Gastroesophageal sphincter (tissue), 4 donors: ENCODE measurements around the gene GTF3C4. TPM values are rescaled to one million over a fixed set of nuclear protein-coding genes. Genes with fewer than 3 reads are reported as not detected.

Source experiments
- ATAC-seq: fragments of 150-250 bp; one replicate; pipeline ENCODE4 v1.9.1; 2016; ENCODE audit warnings: mild to moderate bottlenecking, moderate library complexity
- H3K27ac ChIP-seq, 4 donors: fragments of 200-600 bp; sonication (generic) in 3 of 4; 1 replicate in 3 of 4; 2 replicates in 1 of 4; pipeline ENCODE4 v1.5.1; 2016 to 2019
- H3K27me3 ChIP-seq: fragments of 200-600 bp; sonication (generic); one replicate; pipeline ENCODE4 v1.5.1; 2019
- H3K36me3 ChIP-seq, 2 donors: fragments of 200-600 bp; sonication (generic); one replicate each; pipeline ENCODE4 v1.5.1; 2019; ENCODE audit warnings: control low read depth in 1 of 2
- H3K4me1 ChIP-seq, 3 donors: fragments of 200-600 bp; sonication (generic); 1 replicate in 2 of 3; 2 replicates in 1 of 3; pipeline ENCODE4 v1.5.1; 2016 to 2019; ENCODE audit warnings: control low read depth in 2 of 3
- H3K4me3 ChIP-seq, 2 donors: fragments of 200-600 bp; sonication (generic); one replicate each; pipeline ENCODE4 v1.5.1; 2019; ENCODE audit warnings: mild to moderate bottlenecking in 1 of 2, moderate library complexity in 1 of 2
- H3K9me3 ChIP-seq, 3 donors: fragments of 200-600 bp; sonication (generic); one replicate each; pipeline ENCODE4 v1.5.1; 2017 to 2019; ENCODE audit warnings: control low read depth in 2 of 3
- EP300 ChIP-seq: sonication (generic); formaldehyde crosslinking; IDR thresholded peaks from one replicate; pipeline ENCODE4 v1.6.1; 2017; ENCODE audit warnings: antibody characterized with exemption, mild to moderate bottlenecking
- POLR2A ChIP-seq, 2 donors: fragments of 450-650 bp; IDR thresholded peaks; one replicate each; pipeline ENCODE4 v1.6.1; 2017; ENCODE audit warnings: antibody characterized with exemption in 2 of 2, mild to moderate bottlenecking in 2 of 2, moderate library complexity in 1 of 2
- POLR2AphosphoS5 ChIP-seq: sonication (generic); formaldehyde crosslinking; IDR thresholded peaks from one replicate; pipeline ENCODE4 v1.6.1; 2017; ENCODE audit warnings: antibody characterized with exemption
- WGBS, 2 donors: methylation state at CpG; one replicate each; pipeline ENCODE4 v1.1.5; 2018; ENCODE audit warnings: low coverage in 1 of 2; 5-methylcytosine and 5-hydroxymethylcytosine counted together
- total RNA-seq, 4 donors: library from RNA; depleted of rRNA; stranded (reverse); fragments of >200 nt; gene quantifications; one replicate each; pipeline ENCODE4 v1.1.0, GENCODE V29; 2016
- TF ChIP-seq, protein P1 (sequence below), 4 experiments: fragments of 200-600 bp in 2 of 4; fragments of 450-650 bp in 2 of 4; sonication (generic) in 1 of 4; IDR thresholded peaks; one replicate each; pipeline ENCODE4 v1.5.1; 2017 to 2019; ENCODE audit warnings: antibody characterized with exemption in 4 of 4, mild to moderate bottlenecking in 2 of 4, moderate library complexity in 2 of 4

GTF3C4 gene
- total RNA-seq, 4 donors from 2014 or later = 11.4 to 15.4 (median 12.7) TPM

- ATAC-seq = no peak
- no peaks in the 10 kb centered on the region for H3K27me3 ChIP-seq
- peaks cover 0 to 6% (median 2%) of the 10 kb centered on the region in 3 donors for H3K4me1 ChIP-seq
- WGBS, 2 donors = 75 to 90% methylated on average over 2 of the region's 2 CpGs
- H3K9me3 ChIP-seq = no peaks in the 10 kb centered on the region
- H3K36me3 ChIP-seq = peaks cover 4 to 39% of the 10 kb centered on the region in 2 donors
- no peak overlapping the region for H3K27ac ChIP-seq
- no peak overlapping the region for H3K4me3 ChIP-seq
- no peak for TF ChIP-seq EP300
- TF ChIP-seq POLR2AphosphoS5 = no peak
These were observed 6.4 kb upstream of the GTF3C4 start for GRCh38 chr9:132663851-132664250.

DNA sequence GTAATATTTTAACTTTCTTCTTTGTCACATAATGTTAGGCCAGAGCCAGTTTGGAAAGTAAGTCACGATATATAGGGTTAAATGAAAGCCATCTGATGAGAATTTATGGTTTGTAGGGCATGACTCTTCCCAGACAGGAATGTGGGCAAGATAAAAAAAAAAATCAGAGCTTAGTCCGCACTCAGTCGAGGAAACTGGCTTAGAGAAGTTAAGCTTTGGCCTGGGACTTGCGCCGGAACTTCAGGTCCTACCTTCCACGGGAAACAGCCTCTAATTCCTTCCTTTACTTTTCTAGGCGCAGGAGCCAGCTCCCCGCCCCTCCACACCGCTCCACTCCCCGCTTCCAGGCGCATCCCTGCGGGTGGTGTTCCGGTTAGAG is 956 bp upstream of the GTF3C4 start:
- Histone ChIP-seq H3K27ac (peak overlapping the region; percentile 80 to 99 (median 96)), H3K4me3 (peak overlapping the region; percentile 66 to 97), H3K36me3 (no peaks in the 10 kb centered on the region), H3K27me3 (no peaks in the 10 kb centered on the region), H3K9me3 (no peaks in the 10 kb centered on the region), H3K4me1 (peaks cover 0 to 45% (median 24%) of the 10 kb centered on the region in 3 donors)
- WGBS, 2 donors = 0% methylated on average over 3 to 9 of the region's 13 CpGs
- ATAC-seq = peak; percentile 62
- TF ChIP-seq EP300 (no peak), POLR2AphosphoS5 (no peak), POLR2A (IDR thresholded peaks at IDR 0.05) (no peak)
- TF ChIP-seq, protein P1, sequence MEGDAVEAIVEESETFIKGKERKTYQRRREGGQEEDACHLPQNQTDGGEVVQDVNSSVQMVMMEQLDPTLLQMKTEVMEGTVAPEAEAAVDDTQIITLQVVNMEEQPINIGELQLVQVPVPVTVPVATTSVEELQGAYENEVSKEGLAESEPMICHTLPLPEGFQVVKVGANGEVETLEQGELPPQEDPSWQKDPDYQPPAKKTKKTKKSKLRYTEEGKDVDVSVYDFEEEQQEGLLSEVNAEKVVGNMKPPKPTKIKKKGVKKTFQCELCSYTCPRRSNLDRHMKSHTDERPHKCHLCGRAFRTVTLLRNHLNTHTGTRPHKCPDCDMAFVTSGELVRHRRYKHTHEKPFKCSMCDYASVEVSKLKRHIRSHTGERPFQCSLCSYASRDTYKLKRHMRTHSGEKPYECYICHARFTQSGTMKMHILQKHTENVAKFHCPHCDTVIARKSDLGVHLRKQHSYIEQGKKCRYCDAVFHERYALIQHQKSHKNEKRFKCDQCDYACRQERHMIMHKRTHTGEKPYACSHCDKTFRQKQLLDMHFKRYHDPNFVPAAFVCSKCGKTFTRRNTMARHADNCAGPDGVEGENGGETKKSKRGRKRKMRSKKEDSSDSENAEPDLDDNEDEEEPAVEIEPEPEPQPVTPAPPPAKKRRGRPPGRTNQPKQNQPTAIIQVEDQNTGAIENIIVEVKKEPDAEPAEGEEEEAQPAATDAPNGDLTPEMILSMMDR (IDR thresholded peaks at IDR 0.05) = no peak

DNA sequence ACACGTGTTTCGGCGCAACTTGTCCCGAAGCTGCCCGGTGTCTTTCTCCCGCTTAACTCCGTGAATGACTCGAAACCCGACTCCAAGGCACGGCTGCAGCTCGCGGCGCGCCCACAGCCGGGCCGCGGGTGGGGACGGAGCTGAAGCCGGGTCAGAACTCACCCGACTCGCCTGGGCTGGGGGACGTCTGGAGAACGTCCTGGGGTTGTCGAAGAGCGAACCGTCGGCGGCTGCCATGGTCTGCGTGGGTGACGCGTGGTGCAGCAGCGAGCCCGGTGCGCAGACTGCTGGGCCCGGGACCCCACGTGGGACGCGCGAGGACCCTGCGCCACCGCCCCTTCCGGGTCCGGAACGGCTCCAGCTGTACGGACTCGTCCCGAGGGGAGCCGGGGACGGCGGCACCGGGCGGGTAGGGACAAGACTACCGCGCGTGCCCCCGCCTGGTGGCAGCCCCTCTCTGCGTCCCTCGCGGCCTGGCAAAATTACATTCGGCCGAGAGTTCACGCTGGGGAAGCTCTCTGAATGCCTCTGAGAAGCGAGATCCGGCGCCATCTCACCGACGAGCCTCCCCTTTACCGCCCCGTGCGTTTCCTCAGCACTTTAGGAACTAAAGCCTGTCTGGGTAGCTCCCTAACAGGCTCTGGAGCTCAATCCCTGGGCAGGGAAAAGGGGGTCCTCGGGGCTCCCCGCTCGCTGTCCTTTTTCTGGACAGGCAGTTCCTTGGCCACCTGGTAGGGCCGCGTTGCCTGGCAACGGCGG is 387 bp upstream of the GTF3C4 start, which contains the start of gene DDX31:
TSS of gene DDX31 (minus strand) at position 286 of the 759 bp plus-strand sequence. CDS start at position 237, 49 bp downstream.
- Histone ChIP-seq H3K27ac (peak within 1 kb of the TSS; percentile 80 to 99 (median 96)), H3K27me3 (no peaks in the 10 kb centered on the region), H3K9me3 (no peaks in the 10 kb centered on the region), H3K4me1 (peaks cover 0 to 50% (median 24%) of the 10 kb centered on the region in 3 donors), H3K36me3 (no peaks in the 10 kb centered on the region), H3K4me3 (peak within 1 kb of the TSS; percentile 66 to 97)
- no CpG with 5 or more reads among the region's 77 CpGs for WGBS, 2 donors
- TF ChIP-seq EP300 (no peak), POLR2A (IDR thresholded peaks at IDR 0.05) (peak; percentile 65 to 70), POLR2AphosphoS5 (peak; percentile 74)
- TF ChIP-seq, protein P1 (IDR thresholded peaks at IDR 0.05) = peak in 2 of 4 experiments; percentile 12 to 27
- ATAC-seq = peak; percentile 95

- Histone ChIP-seq H3K27ac (no peak overlapping the region), H3K9me3 (no peaks in the 10 kb centered on the region), H3K4me1 (peaks cover 0 to 57% (median 24%) of the 10 kb centered on the region in 3 donors), H3K4me3 (peak overlapping the region in 1 of 2 donors; percentile 97), H3K36me3 (no peaks in the 10 kb centered on the region), H3K27me3 (no peaks in the 10 kb centered on the region)
- TF ChIP-seq POLR2A (IDR thresholded peaks at IDR 0.05) (no peak), POLR2AphosphoS5 (no peak), EP300 (no peak)
- TF ChIP-seq, protein P1 (IDR thresholded peaks at IDR 0.05) = no peak
- no peak for ATAC-seq
- WGBS, 2 donors = 83 to 84% methylated on average over 4 to 6 of the region's 6 CpGs
These were observed 1.6 kb downstream of the GTF3C4 start for GRCh38 chr9:132671620-132672412.

GRCh38 chr9:132672413-132672690 is 2.1 kb downstream of the GTF3C4 start:
- no peak overlapping the region for H3K4me3 ChIP-seq
- no peaks in the 10 kb centered on the region for H3K9me3 ChIP-seq

More at GRCh38 chr9:132672413-132672690, 2.1 kb downstream of the GTF3C4 start:
- H3K36me3 ChIP-seq = no peaks in the 10 kb centered on the region
- H3K4me1 ChIP-seq = peaks cover 0 to 57% (median 24%) of the 10 kb centered on the region in 3 donors
- ATAC-seq = no peak
- no peak for TF ChIP-seq POLR2AphosphoS5
- no peak for TF ChIP-seq POLR2A (IDR thresholded peaks at IDR 0.05)
- TF ChIP-seq, protein P1 (IDR thresholded peaks at IDR 0.05) = no peak
- TF ChIP-seq EP300 = no peak
- WGBS, 2 donors = 28 to 38% methylated on average over 5 of the region's 5 CpGs
- no peaks in the 10 kb centered on the region for H3K27me3 ChIP-seq
- no peak overlapping the region for H3K27ac ChIP-seq
